HEK293 (cell line): Measurements from ENCODE around the gene SNCG.

ENCODE experiments used
- CTCF ChIA-PET: fragments of 350-600 bp; formaldehyde crosslinking; extraction: SDS; loops from one replicate; lab custom pipeline; 2021; ENCODE audit warnings: antibody characterized with exemption; lab: Yijun Ruan, JAX
- POLR2A ChIA-PET: fragments of 300-600 bp; formaldehyde crosslinking; extraction: SDS; loops from one replicate; lab custom pipeline; 2020; ENCODE audit warnings: antibody characterized with exemption, inconsistent platforms; lab: Yijun Ruan, JAX
- H3K27ac ChIP-seq: fragments of 200-500 bp; sonication (Bioruptor generic); 2 replicates; pipeline ENCODE4 v1.5.1; 2014; ENCODE audit warnings: low read depth, low read length, control low read depth, inconsistent platforms; ENCODE audit errors: extremely low read depth
- H3K36me3 ChIP-seq, 2 experiments: fragments of 200-500 bp in 1 of 2; sonication (Bioruptor generic) in 1 of 2; 1 replicate in 1 of 2; 2 replicates in 1 of 2; pipeline ENCODE4 v1.5.1; 2014 to 2017; ENCODE audit warnings: inconsistent platforms in 2 of 2, low read length in 2 of 2; ENCODE audit not compliant: control insufficient read depth in 2 of 2, insufficient read depth in 1 of 2
- H3K4me1 ChIP-seq: fragments of 200-500 bp; sonication (Bioruptor generic); 2 replicates; pipeline ENCODE4 v1.5.1; 2014; ENCODE audit warnings: mild to moderate bottlenecking, low read length, inconsistent platforms; ENCODE audit not compliant: control insufficient read depth, insufficient read depth
- H3K4me3 ChIP-seq: 2 replicates; pipeline ENCODE4 v1.5.1; 2011; ENCODE audit warnings: low read depth, mild to moderate bottlenecking, control low read depth, low read length, moderate library complexity
- H3K9me3 ChIP-seq: fragments of 200-500 bp; sonication (Bioruptor generic); 2 replicates; pipeline ENCODE4 v1.5.1; 2014; ENCODE audit warnings: low read depth, low read length, inconsistent platforms; ENCODE audit not compliant: control insufficient read depth, insufficient read depth
- KLF1 ChIP-seq: fragments of 450-650 bp; formaldehyde crosslinking; IDR thresholded peaks from 2 replicates; pipeline ENCODE4 v1.5.1; 2016; ENCODE audit warnings: missing biosample characterization, missing genetic modification characterization
- TRIM28 ChIP-seq: IDR thresholded peaks from 2 replicates; pipeline ENCODE4 v1.6.1; 2011; ENCODE audit warnings: low read length, control low read depth, borderline replicate concordance
- ZNF132 ChIP-seq: fragments of 450-650 bp; formaldehyde crosslinking; IDR thresholded peaks from 2 replicates; pipeline ENCODE4 v1.5.1; 2017; ENCODE audit warnings: missing biosample characterization, missing genetic modification characterization, borderline replicate concordance
- ZNF174 ChIP-seq: fragments of 450-650 bp; formaldehyde crosslinking; IDR thresholded peaks from 2 replicates; pipeline ENCODE4 v1.5.0; 2017; ENCODE audit warnings: missing biosample characterization, mild to moderate bottlenecking, missing genetic modification characterization
- ZNF175 ChIP-seq: fragments of 450-650 bp; formaldehyde crosslinking; IDR thresholded peaks from 2 replicates; pipeline ENCODE4 v1.5.1; 2016; ENCODE audit warnings: missing biosample characterization, missing genetic modification characterization
- ZNF24 ChIP-seq: fragments of 450-650 bp; formaldehyde crosslinking; IDR thresholded peaks from 2 replicates; pipeline ENCODE4 v1.5.1; 2016; ENCODE audit warnings: missing biosample characterization, missing genetic modification characterization
- ZNF324 ChIP-seq: fragments of 450-650 bp; formaldehyde crosslinking; IDR thresholded peaks from 2 replicates; pipeline ENCODE4 v1.5.1; 2016; ENCODE audit warnings: missing biosample characterization, missing genetic modification characterization
- ZNF341 ChIP-seq: fragments of 450-650 bp; formaldehyde crosslinking; IDR thresholded peaks from 2 replicates; pipeline ENCODE4; 2016; ENCODE audit warnings: low read depth, missing biosample characterization, missing genetic modification characterization
- ZNF350 ChIP-seq: fragments of 450-650 bp; formaldehyde crosslinking; IDR thresholded peaks from 2 replicates; pipeline ENCODE4 v1.5.0; 2017; ENCODE audit warnings: missing biosample characterization, mild to moderate bottlenecking, missing genetic modification characterization
- ZNF37A ChIP-seq: fragments of 450-650 bp; IDR thresholded peaks from 2 replicates; pipeline ENCODE4 v1.5.1; 2018; ENCODE audit warnings: missing biosample characterization, missing genetic modification characterization
- ZNF423 ChIP-seq: fragments of 450-650 bp; formaldehyde crosslinking; IDR thresholded peaks from 2 replicates; pipeline ENCODE4 v1.5.1; 2016; ENCODE audit warnings: missing biosample characterization, missing genetic modification characterization
- ZNF426 ChIP-seq: fragments of 450-650 bp; formaldehyde crosslinking; IDR thresholded peaks from 2 replicates; pipeline ENCODE4 v1.5.1; 2017; ENCODE audit warnings: missing biosample characterization, missing genetic modification characterization, mild to moderate bottlenecking, inconsistent platforms, moderate library complexity
- ZNF510 ChIP-seq: fragments of 450-650 bp; formaldehyde crosslinking; IDR thresholded peaks from 2 replicates; pipeline ENCODE4 v1.5.1; 2018; ENCODE audit warnings: mild to moderate bottlenecking, missing genetic modification characterization, missing biosample characterization; ENCODE audit not compliant: insufficient replicate concordance
- ZNF654 ChIP-seq: fragments of 450-650 bp; formaldehyde crosslinking; IDR thresholded peaks from 2 replicates; pipeline ENCODE4 v1.5.1; 2016; ENCODE audit warnings: low read depth, missing biosample characterization, missing genetic modification characterization
- ZSCAN30 ChIP-seq: fragments of 450-650 bp; IDR thresholded peaks from 2 replicates; pipeline ENCODE4 v1.5.1; 2018; ENCODE audit warnings: missing biosample characterization, mild to moderate bottlenecking, missing genetic modification characterization, moderate library complexity
- TF ChIP-seq, protein P1 (sequence below): fragments of 450-650 bp; formaldehyde crosslinking; IDR thresholded peaks from 2 replicates; pipeline ENCODE4 v1.5.1; 2016; ENCODE audit warnings: missing biosample characterization, missing genetic modification characterization
- TF ChIP-seq, protein P2 (sequence below): sonication (generic); formaldehyde crosslinking; IDR thresholded peaks from 2 replicates; pipeline ENCODE4 v1.8.1; 2022; ENCODE audit warnings: mild to moderate bottlenecking, moderate library complexity, missing genetic modification reagents
- TF ChIP-seq, protein P3 (sequence below): fragments of 450-650 bp; formaldehyde crosslinking; IDR thresholded peaks from 2 replicates; pipeline ENCODE4 v1.5.1; 2017; ENCODE audit warnings: missing biosample characterization, missing genetic modification characterization
- TF ChIP-seq, protein P4 (sequence below): fragments of 450-650 bp; formaldehyde crosslinking; IDR thresholded peaks from 2 replicates; pipeline ENCODE4 v1.5.1; 2016; ENCODE audit warnings: missing biosample characterization, missing genetic modification characterization, borderline replicate concordance
- TF ChIP-seq, protein P5 (sequence below): fragments of 450-650 bp; formaldehyde crosslinking; IDR thresholded peaks from 2 replicates; pipeline ENCODE4 v1.5.1; 2016; ENCODE audit warnings: missing biosample characterization, missing genetic modification characterization

Gene SNCG

DNA sequence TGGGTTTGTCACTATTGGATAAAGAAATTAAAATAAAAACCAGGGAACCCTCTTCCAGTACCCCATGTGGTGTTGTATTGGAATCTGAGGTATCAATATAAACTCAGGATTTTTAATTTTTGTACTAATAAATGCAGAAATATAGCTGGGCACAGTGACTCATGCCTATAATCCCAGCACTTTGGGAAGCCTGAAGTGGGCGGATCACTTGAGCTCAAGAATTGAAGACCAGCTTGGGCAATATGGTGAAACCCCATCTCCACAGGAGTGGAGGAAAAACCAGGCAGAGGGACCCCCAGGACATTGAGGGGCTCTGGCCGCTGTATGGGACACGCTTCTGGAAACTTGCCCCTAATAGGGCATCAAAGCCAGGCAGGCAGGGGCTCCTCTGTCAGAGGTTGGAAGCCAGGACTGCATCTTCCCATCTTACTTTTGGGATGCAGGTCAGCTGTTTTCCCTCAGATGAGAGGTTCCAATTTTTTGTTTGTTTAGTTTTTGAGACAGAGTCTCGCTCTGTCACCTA lies 21.0 kb downstream of the SNCG start:
- Histone ChIP-seq H3K36me3 (no peaks in the 10 kb centered on the region), H3K9me3 (no peaks in the 10 kb centered on the region), H3K4me3 (no peak overlapping the region), H3K4me1 (no peaks in the 10 kb centered on the region), H3K27ac (no peak overlapping the region)
- TF ChIP-seq ZNF423 (tag by site-specific recombination) (no peak), ZNF510 (tag by site-specific recombination) (no peak), ZNF324 (tag by site-specific recombination) (no peak), TRIM28 (no peak), ZNF654 (tag by site-specific recombination) (no peak), ZNF132 (tag by site-specific recombination) (no peak), ZNF24 (no peak)
- TF ChIP-seq, protein P1, sequence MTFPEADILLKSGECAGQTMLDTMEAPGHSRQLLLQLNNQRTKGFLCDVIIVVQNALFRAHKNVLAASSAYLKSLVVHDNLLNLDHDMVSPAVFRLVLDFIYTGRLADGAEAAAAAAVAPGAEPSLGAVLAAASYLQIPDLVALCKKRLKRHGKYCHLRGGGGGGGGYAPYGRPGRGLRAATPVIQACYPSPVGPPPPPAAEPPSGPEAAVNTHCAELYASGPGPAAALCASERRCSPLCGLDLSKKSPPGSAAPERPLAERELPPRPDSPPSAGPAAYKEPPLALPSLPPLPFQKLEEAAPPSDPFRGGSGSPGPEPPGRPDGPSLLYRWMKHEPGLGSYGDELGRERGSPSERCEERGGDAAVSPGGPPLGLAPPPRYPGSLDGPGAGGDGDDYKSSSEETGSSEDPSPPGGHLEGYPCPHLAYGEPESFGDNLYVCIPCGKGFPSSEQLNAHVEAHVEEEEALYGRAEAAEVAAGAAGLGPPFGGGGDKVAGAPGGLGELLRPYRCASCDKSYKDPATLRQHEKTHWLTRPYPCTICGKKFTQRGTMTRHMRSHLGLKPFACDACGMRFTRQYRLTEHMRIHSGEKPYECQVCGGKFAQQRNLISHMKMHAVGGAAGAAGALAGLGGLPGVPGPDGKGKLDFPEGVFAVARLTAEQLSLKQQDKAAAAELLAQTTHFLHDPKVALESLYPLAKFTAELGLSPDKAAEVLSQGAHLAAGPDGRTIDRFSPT (tag by site-specific recombination), result no peak
- TF ChIP-seq, protein P2, sequence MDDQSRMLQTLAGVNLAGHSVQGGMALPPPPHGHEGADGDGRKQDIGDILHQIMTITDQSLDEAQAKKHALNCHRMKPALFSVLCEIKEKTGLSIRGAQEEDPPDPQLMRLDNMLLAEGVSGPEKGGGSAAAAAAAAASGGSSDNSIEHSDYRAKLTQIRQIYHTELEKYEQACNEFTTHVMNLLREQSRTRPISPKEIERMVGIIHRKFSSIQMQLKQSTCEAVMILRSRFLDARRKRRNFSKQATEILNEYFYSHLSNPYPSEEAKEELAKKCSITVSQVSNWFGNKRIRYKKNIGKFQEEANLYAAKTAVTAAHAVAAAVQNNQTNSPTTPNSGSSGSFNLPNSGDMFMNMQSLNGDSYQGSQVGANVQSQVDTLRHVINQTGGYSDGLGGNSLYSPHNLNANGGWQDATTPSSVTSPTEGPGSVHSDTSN (CRISPR knock-in tag), result no peak
- CTCF ChIA-PET, result interaction anchor here (0.6 to 0.9 kb wide), 3 partner anchors 33 to 87 kb away, joined by 3 to 4 read pairs (median 4); no protein-coding TSS in a partner anchor
- POLR2A ChIA-PET, result no interaction called here

DNA sequence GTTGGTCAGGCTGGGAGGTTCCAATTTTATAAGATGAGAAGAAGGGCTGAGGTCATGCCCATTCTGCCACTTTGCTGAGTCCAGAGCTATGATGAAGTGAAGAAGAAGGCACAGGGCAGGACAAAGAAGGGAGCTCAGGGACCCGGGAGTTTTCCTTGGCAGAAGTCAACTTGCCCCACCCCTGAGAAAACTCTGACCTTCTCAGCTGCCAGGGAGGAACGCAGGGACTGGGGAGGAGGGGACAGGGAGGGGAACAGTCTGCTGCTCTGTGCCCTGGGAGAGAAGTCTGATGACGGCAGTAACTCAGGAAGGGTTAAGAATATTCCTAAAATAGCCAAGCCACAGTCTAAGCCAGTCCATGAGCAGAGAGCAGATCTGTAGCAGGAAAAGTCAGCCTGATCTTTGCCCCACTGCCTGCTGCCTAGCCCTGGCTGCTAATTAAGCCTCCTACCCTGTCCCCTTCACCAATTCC lies 21.6 kb downstream of the SNCG start:
- no peak overlapping the region for H3K27ac ChIP-seq
- no peak overlapping the region for H3K4me3 ChIP-seq
- ChIA-PET POLR2A (no interaction called here), CTCF (interaction anchor here (0.6 to 0.9 kb wide), 2 partner anchors 87 kb away, joined by 4 read pairs; no protein-coding TSS in a partner anchor)
- H3K9me3 ChIP-seq, result no peaks in the 10 kb centered on the region
- H3K4me1 ChIP-seq, result no peaks in the 10 kb centered on the region
- H3K36me3 ChIP-seq, result no peaks in the 10 kb centered on the region
- no peak for TF ChIP-seq ZNF174 (tag by site-specific recombination)
- peak; percentile 57; the same call in 1 of the 2 replicates for TF ChIP-seq KLF1 (tag by site-specific recombination)
- no peak for TF ChIP-seq ZNF37A
- no peak for TF ChIP-seq ZNF175 (tag by site-specific recombination)
- no peak for TF ChIP-seq ZNF350 (tag by site-specific recombination)
- TF ChIP-seq, protein P3, sequence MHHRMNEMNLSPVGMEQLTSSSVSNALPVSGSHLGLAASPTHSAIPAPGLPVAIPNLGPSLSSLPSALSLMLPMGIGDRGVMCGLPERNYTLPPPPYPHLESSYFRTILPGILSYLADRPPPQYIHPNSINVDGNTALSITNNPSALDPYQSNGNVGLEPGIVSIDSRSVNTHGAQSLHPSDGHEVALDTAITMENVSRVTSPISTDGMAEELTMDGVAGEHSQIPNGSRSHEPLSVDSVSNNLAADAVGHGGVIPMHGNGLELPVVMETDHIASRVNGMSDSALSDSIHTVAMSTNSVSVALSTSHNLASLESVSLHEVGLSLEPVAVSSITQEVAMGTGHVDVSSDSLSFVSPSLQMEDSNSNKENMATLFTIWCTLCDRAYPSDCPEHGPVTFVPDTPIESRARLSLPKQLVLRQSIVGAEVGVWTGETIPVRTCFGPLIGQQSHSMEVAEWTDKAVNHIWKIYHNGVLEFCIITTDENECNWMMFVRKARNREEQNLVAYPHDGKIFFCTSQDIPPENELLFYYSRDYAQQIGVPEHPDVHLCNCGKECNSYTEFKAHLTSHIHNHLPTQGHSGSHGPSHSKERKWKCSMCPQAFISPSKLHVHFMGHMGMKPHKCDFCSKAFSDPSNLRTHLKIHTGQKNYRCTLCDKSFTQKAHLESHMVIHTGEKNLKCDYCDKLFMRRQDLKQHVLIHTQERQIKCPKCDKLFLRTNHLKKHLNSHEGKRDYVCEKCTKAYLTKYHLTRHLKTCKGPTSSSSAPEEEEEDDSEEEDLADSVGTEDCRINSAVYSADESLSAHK (tag by site-specific recombination), result no peak
- TF ChIP-seq ZNF426, result no peak
- TF ChIP-seq, protein P4, sequence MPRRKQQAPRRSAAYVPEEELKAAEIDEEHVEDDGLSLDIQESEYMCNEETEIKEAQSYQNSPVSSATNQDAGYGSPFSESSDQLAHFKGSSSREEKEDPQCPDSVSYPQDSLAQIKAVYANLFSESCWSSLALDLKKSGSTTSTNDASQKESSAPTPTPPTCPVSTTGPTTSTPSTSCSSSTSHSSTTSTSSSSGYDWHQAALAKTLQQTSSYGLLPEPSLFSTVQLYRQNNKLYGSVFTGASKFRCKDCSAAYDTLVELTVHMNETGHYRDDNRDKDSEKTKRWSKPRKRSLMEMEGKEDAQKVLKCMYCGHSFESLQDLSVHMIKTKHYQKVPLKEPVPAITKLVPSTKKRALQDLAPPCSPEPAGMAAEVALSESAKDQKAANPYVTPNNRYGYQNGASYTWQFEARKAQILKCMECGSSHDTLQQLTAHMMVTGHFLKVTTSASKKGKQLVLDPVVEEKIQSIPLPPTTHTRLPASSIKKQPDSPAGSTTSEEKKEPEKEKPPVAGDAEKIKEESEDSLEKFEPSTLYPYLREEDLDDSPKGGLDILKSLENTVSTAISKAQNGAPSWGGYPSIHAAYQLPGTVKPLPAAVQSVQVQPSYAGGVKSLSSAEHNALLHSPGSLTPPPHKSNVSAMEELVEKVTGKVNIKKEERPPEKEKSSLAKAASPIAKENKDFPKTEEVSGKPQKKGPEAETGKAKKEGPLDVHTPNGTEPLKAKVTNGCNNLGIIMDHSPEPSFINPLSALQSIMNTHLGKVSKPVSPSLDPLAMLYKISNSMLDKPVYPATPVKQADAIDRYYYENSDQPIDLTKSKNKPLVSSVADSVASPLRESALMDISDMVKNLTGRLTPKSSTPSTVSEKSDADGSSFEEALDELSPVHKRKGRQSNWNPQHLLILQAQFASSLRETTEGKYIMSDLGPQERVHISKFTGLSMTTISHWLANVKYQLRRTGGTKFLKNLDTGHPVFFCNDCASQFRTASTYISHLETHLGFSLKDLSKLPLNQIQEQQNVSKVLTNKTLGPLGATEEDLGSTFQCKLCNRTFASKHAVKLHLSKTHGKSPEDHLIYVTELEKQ (tag by site-specific recombination), result no peak
- peak; percentile 55 for TF ChIP-seq ZNF341 (tag by site-specific recombination)
- TF ChIP-seq, protein P5, sequence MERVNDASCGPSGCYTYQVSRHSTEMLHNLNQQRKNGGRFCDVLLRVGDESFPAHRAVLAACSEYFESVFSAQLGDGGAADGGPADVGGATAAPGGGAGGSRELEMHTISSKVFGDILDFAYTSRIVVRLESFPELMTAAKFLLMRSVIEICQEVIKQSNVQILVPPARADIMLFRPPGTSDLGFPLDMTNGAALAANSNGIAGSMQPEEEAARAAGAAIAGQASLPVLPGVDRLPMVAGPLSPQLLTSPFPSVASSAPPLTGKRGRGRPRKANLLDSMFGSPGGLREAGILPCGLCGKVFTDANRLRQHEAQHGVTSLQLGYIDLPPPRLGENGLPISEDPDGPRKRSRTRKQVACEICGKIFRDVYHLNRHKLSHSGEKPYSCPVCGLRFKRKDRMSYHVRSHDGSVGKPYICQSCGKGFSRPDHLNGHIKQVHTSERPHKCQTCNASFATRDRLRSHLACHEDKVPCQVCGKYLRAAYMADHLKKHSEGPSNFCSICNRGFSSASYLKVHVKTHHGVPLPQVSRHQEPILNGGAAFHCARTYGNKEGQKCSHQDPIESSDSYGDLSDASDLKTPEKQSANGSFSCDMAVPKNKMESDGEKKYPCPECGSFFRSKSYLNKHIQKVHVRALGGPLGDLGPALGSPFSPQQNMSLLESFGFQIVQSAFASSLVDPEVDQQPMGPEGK (tag by site-specific recombination), result no peak
- TF ChIP-seq ZSCAN30, result no peak
